Fibroblast of skin of abdomen (primary cell): ENCODE results near the gene PRR7.

Experiments
- DNase-seq: peaks from one replicate; pipeline ENCODE4 v3.0.0-alpha.2; 2013

PRR7 gene

GRCh38 chr5:177452688-177453638 lies 6.3 kb downstream of the PRR7 start:
- DNase-seq = no peak

DNA sequence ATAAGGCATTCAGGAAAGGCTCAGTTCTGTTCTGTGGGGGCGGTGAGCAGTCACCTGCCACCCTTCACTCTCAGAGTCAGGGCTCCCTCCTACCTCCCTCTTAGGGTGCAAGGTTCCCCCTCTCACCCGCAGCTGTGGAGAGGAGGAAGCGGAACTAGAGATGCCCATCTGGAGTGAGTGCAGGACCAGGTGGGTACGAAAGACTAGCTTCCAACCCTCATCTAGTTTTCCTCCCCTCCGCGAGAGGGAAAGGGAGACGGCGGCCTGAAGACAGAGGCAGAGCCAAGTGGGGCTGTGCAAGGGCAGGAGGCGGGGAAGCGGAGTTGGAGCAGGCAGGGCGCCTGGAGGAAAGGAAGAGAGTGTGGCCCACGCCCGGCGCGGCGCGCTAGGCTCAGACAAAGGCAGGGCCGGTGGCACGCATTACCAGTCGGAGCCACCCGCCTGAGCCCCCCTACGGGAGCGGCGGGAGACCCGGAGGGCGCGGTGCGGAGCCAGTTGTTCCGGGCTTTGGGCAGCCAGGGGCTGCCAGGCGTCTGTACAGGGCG lies 7.3 kb downstream of the PRR7 start:
- DNase-seq = no peak

- peak; percentile 86 for DNase-seq
Measured at GRCh38 chr5:177454397-177455035, 7.9 kb downstream of the PRR7 start.

- DNase-seq = peak; percentile 63
Measured at GRCh38 chr5:177455036-177455660, 8.5 kb downstream of the PRR7 start.

DNA sequence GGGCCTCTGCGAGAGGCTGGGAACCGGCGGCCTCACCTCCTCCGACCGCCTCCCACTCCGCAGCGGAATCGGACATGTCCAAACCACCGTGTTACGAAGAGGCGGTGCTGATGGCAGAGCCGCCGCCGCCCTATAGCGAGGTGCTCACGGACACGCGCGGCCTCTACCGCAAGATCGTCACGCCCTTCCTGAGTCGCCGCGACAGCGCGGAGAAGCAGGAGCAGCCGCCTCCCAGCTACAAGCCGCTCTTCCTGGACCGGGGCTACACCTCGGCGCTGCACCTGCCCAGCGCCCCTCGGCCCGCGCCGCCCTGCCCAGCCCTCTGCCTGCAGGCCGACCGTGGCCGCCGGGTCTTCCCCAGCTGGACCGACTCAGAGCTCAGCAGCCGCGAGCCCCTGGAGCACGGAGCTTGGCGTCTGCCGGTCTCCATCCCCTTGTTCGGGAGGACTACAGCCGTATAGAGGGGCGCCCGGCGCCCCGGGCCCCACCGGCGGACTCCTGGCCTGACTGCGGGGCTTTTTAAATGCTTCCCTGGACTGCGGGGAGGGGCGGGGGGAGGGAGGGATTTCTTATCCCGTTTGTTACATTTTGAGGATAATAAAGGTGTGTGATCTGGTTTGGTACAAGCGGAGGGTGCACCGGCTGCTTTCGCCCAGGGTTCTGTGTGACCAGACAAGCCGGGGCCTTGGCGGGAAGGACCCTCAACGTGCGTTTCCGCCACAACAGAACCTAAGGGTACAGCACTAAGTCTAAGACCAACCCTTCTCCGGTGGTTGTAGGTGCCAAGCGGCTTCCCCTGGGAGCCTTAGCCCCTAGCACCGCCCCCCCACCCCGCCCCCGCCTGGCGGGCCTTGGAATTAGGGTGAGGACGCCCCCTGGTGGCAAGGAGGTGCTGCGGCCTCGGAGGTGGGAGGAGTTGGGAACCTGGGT lies 9.3 kb downstream of the PRR7 start:
- DNase-seq = peak; percentile 85

DNA sequence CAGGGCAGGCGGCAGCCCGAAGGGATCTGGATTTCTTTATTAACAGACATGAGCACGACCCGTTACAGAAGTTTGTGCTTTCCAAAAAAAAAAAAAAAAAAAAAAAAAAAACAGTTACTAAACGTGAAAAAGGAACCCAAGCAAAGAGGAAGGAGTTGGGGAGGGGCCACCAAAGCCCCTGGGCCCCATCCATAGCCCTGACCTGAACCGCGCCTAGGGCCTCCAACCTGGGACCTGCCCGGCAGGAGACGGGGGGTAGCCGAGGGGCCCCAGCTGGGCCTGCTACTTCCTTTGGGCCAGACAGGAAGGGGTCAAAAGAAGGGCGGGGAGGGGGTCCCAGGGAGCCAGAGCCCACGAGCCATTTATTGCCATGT lies 10.0 kb downstream of the PRR7 start:
- DNase-seq = no peak

DNA sequence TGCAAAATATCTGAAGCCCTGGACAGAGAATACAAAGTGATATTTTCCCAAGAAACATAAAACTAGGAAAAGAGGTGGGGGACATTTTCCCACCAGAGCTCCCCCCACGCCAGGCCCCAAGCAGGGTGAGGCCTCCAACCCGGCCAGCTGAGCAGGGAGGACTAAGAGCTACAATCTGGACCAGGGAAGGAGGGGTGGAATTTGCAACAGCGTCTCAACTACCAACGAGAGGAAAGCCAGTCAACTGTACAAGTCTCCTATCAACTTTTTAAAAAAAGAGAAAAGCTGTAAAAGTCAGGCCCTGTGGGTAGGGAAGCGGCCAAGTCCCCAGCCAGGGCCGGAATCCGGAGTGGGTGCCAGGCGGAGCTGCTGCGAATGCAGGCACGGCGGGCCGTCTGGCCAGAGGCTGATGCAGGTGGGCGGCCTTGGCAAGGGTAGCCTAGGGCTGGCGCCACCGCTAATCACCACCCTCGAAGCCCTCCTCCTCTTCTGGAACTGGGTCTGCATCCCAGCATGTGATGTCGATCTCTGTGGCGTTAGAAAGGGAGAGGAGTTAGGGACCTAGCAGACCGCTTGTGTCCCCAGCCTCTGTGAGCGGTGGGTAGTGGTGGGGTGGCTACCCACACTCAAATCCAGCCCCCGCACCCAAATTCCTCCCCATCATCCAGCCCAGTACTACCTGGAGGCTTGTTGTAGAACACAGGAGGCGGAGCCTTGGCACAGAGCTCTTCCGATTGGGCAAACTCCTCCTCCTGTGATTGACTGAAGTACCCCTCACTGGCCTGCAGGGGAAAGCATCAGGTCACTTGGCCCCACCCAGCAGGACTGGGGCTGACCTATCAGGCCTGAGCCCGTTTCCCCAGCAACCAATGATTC lies 10.6 kb downstream of the PRR7 start:
- peak; percentile 95 for DNase-seq

DNA sequence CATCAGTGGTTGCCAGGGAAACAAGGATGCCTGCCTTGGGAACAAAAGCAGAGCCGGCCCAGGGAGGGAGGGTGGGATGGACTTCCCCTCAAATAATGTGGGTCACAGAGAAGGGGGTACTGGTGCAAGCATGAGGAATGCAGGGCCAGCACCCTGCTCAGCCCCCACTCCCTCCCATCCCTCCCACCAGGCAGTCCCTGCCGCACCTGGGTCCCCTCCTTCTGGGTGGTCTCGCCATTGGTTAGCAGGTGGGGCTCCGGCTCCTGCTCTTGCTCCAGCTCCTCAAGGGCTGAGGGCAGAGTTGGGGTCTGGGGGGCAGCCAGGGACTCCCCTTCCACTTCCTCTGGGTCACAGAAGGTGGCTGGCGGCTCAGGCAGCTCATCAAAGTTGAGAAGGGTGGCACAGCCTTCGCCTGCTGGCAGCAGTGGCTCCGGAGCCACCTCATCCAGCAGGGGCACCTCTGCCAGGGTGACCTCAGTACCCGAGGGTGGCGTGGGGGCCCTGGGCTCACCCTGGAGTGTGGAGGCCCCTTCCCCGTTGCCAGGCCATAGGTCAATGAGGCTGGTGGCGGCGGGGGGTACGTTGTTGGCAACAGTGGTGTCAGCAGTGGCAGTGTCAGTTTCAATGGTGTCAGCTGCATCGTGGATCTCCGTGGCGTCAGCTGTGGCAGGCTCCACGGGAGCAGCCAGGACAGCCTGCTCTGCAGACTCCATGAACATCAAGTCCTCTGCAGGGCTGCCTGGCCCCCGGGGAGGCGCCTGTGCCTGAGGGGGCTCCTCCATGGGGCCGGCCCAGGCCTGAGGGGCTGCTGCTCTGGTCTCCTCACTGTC lies 11.5 kb downstream of the PRR7 start:
- no peak for DNase-seq

GRCh38 chr5:177458912-177459350 lies 12.3 kb downstream of the PRR7 start:
- no peak for DNase-seq

GRCh38 chr5:177459357-177459756 lies 12.7 kb downstream of the PRR7 start:
- no peak for DNase-seq

- DNase-seq = no peak
Measured at GRCh38 chr5:177459819-177460628, 13.4 kb downstream of the PRR7 start.

DNA sequence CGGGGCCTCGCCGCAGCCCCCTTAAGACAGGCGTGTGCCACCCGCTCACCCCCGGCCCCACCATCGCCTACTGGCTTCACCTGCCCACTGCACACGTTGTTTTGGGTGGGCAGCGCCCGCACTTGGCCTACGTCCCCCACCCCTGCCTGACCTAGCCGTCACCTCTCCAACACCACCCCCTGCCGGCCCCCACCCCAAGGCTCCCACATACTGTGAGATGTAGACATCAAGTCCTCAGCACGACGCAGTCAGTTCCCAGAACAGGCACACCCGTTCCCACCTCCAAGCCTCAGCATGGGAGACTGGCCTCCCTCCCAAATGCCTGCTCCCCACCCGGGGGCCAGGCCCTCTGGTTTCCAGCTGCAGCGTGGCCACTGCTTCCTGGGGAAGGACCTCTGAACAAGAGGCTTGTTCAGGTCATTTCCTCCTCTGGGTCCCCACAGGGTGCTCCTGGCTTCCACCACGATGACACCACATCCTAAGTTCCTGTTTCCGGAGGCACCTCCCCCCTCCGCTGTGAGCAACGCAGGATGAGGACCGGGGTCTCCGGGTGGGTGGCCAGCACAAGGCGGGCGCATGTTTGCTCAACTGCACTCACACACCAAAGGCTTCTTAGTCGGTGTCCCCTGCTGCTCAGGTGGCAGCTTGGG lies 15.5 kb downstream of the PRR7 start:
- DNase-seq = no peak

GRCh38 chr5:177465044-177465443 lies 18.4 kb downstream of the PRR7 start:
- DNase-seq = no peak

DNA sequence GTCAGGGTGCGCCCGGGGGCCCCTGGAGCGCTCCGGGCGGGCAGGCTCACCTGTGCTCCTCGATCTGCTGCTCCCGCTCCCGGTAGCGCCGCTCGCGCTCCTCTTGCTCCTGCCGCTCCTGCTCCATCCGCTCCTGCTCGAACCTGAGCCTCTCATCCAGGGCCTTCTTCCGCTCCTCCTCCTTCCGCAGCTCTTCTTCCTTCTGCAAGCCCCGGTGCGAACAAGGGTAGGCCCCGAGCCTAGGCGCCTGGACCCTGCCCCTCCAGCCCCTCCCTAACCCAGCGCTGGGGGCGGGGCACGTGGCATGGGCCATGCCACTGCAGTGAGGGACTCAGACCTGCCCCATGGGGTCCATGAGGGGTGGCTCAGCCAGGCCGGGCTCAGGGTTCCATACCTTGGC lies 20.2 kb downstream of the PRR7 start:
- DNase-seq = no peak

DNA sequence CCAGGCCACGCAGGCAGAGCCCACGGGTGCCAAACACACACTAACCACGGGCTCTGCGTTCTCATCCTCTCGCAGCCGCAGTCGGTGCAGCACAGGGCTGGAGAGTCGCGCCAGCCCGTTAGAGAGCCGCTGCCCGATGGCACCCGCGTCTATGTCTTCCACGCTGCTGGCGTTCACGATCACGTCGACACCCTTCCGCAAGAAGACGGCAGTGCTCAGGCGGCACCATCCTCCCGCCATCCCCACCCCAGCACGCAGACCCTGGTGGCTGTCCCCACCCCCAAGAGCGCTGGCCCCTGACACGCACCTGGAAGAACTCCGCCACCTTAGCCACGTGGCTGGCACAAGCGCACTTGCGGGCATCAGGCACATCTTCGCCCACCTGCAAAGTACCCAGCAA lies 20.8 kb downstream of the PRR7 start:
- no peak for DNase-seq

- DNase-seq = no peak
Measured at GRCh38 chr5:177468329-177468684, 21.7 kb downstream of the PRR7 start.

DNA sequence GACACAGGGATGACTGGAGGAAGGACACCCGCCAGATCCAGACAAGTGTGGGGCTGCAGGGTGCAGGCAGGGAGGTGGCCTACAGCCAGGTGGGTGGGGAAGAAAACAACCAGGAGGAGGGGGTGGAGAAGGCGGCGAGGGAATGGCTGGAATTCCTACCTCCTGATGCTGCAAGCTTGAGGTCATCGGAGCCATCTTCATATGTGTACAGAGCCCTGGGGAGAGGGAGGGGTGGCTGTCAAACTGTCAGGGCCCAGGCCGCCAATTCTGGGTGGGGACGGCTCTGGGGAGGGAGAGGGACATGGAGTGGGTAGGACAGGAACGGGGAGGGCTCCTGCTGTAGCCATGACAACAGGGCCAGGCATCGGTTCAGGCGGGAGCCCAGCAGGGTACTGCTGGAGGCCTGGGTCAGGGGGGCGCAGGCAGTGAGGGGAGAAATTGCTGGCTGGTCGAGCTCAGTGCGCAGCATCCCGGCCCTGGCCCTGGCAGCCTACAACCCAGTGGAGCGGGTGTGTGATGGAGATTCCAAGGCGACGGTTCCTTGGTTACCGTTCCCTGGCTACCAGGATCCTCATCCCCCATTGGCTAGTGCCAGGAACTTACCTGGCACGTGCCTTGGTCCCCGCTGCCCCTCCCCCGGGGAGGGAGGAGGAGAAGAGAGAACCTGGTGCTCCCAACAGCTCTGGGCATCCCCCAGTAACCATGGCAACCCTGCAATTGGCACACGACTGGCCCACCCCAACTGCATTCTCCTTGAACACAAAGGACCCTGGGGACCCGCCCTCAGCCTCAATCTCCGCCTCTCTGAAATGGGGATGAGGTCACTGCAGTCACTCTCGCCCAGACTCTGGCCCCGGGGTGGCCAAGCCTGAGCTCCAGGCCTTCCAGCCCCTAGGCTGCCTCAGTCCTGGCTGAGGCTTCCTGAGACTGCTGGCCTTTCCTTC lies 22.3 kb downstream of the PRR7 start:
- DNase-seq = peak; percentile 69
